Measurements from ENCODE around the gene ABTB2. TPM values are rescaled to one million over a fixed set of nuclear protein-coding genes. Genes with fewer than 3 reads are reported as not detected.

ABTB2 gene
- total RNA-seq, 1 donor from 2014 or later, result 73.0 TPM

- intact Hi-C loops (cut with micrococcal nuclease), result no loop called here
- H3K36me3 Mint-ChIP-seq (ENCODE audit: low read depth), result no peaks in the 10 kb centered on the region
- no peaks in the 10 kb centered on the region for H3K9me3 Mint-ChIP-seq
- H3K4me3 Mint-ChIP-seq, result no peak overlapping the region
- ChIA-PET CTCF (interaction anchor here (1.0 kb wide), 1 partner anchor 50 kb away, joined by 3 read pairs; no protein-coding TSS in a partner anchor), POLR2A (interaction anchor here (1.6 kb wide), 1 partner anchor 9 kb away, joined by 6 read pairs; no protein-coding TSS in a partner anchor)
- ATAC-seq (ENCODE audit: low read depth) (no peak), DNase-seq (no peak)
- TF ChIP-seq CTCF (IDR thresholded peaks at IDR 0.05), result no peak
- no peak overlapping the region for H3K27ac Mint-ChIP-seq
- no peaks in the 10 kb centered on the region for H3K27me3 Mint-ChIP-seq
- H3K4me1 Mint-ChIP-seq, result peaks cover 7% of the 10 kb centered on the region
These were observed 133.3 kb downstream of the ABTB2 start for GRCh38 chr11:34224434-34224966.

GRCh38 chr11:34223907-34224306, 133.9 kb downstream of the ABTB2 start:
- Mint-ChIP-seq H3K4me1 (peaks cover 7% of the 10 kb centered on the region), H3K27me3 (no peaks in the 10 kb centered on the region), H3K27ac (no peak overlapping the region), H3K9me3 (no peaks in the 10 kb centered on the region), H3K36me3 (ENCODE audit: low read depth) (no peaks in the 10 kb centered on the region), H3K4me3 (no peak overlapping the region)
- ATAC-seq (ENCODE audit: low read depth), result no peak
- TF ChIP-seq CTCF (IDR thresholded peaks at IDR 0.05), result no peak
- ChIA-PET POLR2A (interaction anchor here (1.6 kb wide), 1 partner anchor 9 kb away, joined by 6 read pairs; no protein-coding TSS in a partner anchor), CTCF (interaction anchor here (1.0 kb wide), 1 partner anchor 49 kb away, joined by 3 read pairs; no protein-coding TSS in a partner anchor)
- no peak for DNase-seq
- intact Hi-C loops (cut with micrococcal nuclease), result no loop called here

- Mint-ChIP-seq H3K36me3 (ENCODE audit: low read depth) (no peaks in the 10 kb centered on the region), H3K4me3 (no peak overlapping the region), H3K27me3 (no peaks in the 10 kb centered on the region), H3K27ac (no peak overlapping the region), H3K4me1 (peaks cover 7% of the 10 kb centered on the region), H3K9me3 (no peaks in the 10 kb centered on the region)
- ChIA-PET CTCF (no interaction called here), POLR2A (interaction anchor here (1.6 kb wide), 1 partner anchor 8 kb away, joined by 6 read pairs; no protein-coding TSS in a partner anchor)
- TF ChIP-seq CTCF (IDR thresholded peaks at IDR 0.05), result no peak
- DNase-seq (no peak), ATAC-seq (ENCODE audit: low read depth) (no peak)
- intact Hi-C loops (cut with micrococcal nuclease), result no loop called here
These were observed 134.6 kb downstream of the ABTB2 start for GRCh38 chr11:34223021-34223813.

GRCh38 chr11:34222030-34222429, 135.8 kb downstream of the ABTB2 start:
- no peaks in the 10 kb centered on the region for H3K36me3 Mint-ChIP-seq (ENCODE audit: low read depth)
- ChIA-PET CTCF (no interaction called here), POLR2A (no interaction called here)
- no peak overlapping the region for H3K4me3 Mint-ChIP-seq
- intact Hi-C loops (cut with micrococcal nuclease), result no loop called here
- ATAC-seq (ENCODE audit: low read depth) (no peak), DNase-seq (no peak)
- no peak for TF ChIP-seq CTCF (IDR thresholded peaks at IDR 0.05)
- H3K27ac Mint-ChIP-seq, result no peak overlapping the region
- H3K9me3 Mint-ChIP-seq, result no peaks in the 10 kb centered on the region
- peaks cover 5% of the 10 kb centered on the region for H3K4me1 Mint-ChIP-seq
- H3K27me3 Mint-ChIP-seq, result no peaks in the 10 kb centered on the region

GRCh38 chr11:34219941-34220370, 137.9 kb downstream of the ABTB2 start:
- Mint-ChIP-seq H3K27ac (no peak overlapping the region), H3K9me3 (no peaks in the 10 kb centered on the region)

More at GRCh38 chr11:34219941-34220370, 137.9 kb downstream of the ABTB2 start:
- no peak for TF ChIP-seq CTCF (IDR thresholded peaks at IDR 0.05)
- DNase-seq (no peak), ATAC-seq (ENCODE audit: low read depth) (no peak)
- Mint-ChIP-seq H3K4me3 (no peak overlapping the region), H3K27me3 (no peaks in the 10 kb centered on the region), H3K36me3 (ENCODE audit: low read depth) (no peaks in the 10 kb centered on the region), H3K4me1 (peaks cover 15% of the 10 kb centered on the region)
- ChIA-PET CTCF (no interaction called here), POLR2A (no interaction called here)
- intact Hi-C loops (cut with micrococcal nuclease), result no loop called here

Data from activated B cell treated with CpG ODN at 0.5 μM for 24 hours (primary cell).